DMS79 treated with DMSO at 0.1 percent for 48 hours (cell line): Measurements from ENCODE around the gene MEPE.
A peak's percentile ranks its signal among the peaks of the same experiment; 100 is the strongest.

Experiments
- DNase-seq: peaks from one replicate; lab custom pipeline; 2025; lab: John Stamatoyannopoulos, UW

MEPE gene

DNA sequence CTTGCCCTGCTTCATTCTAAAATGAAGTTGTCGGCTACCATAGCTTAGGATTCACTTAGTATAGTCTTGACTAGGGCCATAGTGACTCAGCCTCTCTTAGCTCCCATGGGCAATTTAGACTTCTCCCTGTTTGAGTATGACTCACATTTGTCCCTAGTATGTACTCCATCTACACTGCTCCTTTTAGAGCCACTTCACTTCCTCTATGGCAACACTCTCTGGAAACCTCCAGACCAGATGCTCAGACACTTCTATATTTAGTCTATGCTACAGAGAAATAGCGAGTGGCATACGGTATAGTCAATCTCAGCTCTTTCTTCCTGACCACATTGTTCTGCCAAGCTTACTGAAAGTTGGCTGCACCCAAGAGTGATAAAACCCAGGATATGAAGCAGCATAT is 11.2 kb downstream of the MEPE start:
- DNase-seq, result no peak

DNA sequence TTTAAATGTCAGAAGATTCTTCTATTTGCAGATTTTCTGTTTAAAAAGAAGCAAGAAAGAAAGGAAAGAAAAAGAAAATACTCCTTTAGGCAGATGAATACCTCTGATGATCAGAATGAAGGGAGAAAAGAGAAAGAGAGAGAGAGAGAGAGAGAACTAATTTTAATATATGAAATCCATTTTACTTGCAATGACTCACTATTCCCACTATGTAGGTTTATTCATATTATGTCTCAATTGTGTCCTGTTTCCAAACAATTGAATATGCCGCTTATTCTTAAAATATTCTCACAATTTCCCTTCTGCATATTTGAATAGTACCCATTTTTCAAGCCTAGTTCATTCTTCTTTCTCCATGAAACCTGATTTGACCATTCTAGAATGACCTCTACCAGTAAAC is 11.7 kb downstream of the MEPE start:
- DNase-seq, result no peak

DNA sequence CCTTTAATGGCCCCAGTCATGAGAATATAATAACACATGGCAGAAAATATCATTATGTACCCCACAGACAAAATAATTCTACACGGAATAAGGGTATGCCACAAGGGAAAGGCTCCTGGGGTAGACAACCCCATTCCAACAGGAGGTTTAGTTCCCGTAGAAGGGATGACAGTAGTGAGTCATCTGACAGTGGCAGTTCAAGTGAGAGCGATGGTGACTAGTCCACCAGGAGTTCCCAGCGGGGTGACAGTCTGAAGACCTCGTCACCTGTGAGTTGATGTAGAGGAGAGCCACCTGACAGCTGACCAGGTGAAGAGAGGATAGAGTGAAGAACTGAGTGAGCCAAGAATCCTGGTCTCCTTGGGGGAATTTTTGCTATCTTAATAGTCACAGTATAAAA is 13.5 kb downstream of the MEPE start:
- no peak for DNase-seq

GRCh38 chr4:87848622-87849351 is 16.0 kb downstream of the MEPE start:
- DNase-seq, result peak; percentile 43

DNA sequence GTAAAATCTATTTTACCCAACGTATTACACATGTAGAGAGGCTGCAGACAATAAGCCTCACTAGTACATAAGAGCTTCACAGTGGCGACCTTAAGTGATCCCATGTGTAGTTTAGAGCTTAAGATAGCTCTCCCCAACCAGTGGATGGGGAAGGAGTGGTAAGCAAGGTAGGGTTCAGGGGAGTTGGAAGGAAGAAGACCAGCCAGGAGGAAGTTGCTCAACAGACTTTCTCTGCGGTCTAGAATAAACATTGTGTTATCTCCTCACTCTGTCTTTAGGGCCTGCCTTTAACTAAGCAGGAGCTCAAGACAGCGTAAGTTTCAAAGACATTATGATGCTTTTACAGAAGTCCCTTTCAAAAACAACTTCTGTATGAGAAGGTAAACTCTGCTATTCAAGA is 16.8 kb downstream of the MEPE start:
- DNase-seq, result no peak

- DNase-seq, result no peak
Observed at GRCh38 chr4:87851332-87851731, 18.6 kb downstream of the MEPE start.

DNA sequence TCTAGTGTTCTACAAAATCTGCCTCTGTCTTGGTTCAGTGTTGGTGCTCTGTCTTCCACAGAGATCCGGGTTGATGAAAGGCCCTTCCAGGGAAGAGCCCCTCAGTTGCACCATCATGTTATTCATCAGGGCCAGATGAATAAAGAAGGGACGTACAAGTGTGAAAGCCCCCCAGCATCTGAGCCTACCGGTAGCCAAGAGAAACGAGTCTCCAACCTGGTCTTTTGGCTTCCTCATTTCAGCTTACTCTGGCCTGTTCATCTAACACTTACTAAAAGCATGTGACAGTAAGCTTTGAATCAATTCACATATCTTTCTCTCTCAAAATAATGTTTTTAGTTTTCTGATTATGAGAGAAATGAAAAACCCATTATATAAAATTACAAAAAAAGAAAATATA is 19.2 kb downstream of the MEPE start:
- no peak for DNase-seq

GRCh38 chr4:87853108-87853507 is 20.3 kb downstream of the MEPE start:
- DNase-seq, result peak; percentile 6

GRCh38 chr4:87853891-87854290 is 21.1 kb downstream of the MEPE start:
- no peak for DNase-seq

GRCh38 chr4:87855559-87855958 is 22.8 kb downstream of the MEPE start:
- no peak for DNase-seq

DNA sequence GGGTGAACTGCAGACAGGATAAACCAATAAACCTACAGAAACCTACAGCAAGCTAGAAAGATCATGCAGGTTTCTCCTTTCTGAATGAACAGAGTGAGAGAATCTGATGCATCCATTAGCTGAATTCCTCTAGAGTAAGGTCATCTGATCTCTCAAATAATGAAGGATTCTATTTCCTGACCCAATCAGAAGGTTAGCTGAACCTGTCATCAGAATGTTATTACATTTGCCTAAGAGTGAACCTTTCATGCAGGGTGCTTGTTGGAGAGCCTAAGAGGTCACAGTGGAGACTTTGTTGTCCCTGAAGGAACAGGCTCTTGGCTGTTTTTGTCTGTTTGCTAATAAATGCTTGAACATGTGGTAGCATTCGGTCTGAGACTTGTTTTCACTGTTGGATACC is 24.0 kb downstream of the MEPE start:
- DNase-seq, result no peak

- no peak for DNase-seq
Observed at GRCh38 chr4:87857789-87858188, 25.0 kb downstream of the MEPE start.

DNA sequence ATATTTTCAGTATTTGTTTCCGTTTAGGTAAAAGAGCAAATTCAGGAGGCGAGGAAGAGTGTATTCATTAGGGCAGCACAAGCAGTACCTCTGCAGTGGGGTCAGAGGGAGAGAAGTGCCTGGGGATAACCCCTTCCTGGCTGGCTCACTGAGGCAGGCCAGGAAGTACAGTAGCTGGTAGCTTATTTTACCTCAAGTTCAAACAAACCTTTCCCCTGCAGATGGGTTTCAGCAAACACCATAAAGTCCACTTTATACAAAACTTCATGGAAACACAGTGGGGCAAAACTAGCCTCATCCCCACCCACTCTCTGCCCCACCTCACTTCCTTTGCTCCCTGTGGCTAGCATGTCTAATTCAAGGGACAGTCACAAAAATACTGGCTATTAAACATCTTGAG is 29.5 kb downstream of the MEPE start:
- no peak for DNase-seq

DNA sequence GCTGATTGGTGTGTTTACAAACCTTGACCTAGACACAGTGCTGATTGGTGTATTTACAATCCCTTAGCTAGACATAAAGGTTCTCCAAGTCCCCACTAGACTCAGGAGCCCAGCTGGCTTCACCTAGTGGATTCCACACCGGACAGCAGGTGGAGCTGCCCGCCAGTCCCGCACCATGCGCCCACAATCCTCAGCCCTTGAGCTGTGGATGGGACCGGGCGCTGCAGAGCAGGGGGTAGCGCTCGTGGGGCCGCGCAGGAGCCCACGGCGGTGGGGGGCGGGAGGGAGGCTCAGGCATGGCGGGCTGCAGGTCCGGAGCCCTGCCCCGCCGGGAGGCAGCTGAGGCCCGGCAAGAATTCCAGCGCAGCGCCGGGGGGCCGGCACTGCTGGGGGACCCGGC is 30.7 kb downstream of the MEPE start:
- no peak for DNase-seq

DNA sequence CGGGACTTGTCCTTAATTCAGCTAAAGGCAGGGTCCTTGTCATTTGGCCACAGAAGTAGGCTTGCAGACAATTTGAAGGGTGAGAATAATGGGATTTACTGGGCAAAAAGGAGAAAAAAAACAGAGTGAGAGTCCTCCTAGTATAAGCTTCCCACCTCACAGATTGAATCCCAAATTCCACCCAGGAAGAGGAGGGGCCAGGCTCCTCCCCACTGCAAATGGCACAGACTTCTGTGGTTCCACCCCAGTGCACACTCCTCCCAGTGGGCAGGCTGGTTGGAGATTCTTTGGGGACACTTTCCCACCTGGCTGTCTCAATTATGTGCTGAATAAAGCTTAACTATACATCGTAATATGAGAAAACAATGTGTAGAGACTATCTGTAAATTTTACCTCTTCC is 31.6 kb downstream of the MEPE start:
- no peak for DNase-seq

GRCh38 chr4:87865288-87865687 is 32.5 kb downstream of the MEPE start:
- DNase-seq, result no peak

GRCh38 chr4:87865960-87866598 is 33.3 kb downstream of the MEPE start:
- DNase-seq, result no peak

DNA sequence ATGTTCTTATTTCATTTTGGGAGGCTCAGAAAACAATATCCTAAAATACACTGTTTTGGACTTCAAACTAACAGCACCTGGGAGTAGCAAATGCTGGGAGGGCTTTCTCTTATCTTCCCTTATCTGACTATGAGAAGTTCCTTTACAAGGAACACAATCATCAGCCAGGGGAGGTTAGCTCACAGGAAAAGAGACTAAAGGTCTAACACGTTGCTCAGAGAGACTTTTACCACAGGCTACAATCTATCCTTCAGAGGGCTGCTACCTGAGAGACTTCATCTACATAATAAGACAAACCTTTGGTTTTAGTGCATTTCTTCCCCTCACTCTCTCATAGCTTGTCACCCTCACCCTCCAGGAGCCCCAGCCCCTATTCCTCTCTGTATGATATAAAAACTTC is 35.8 kb downstream of the MEPE start:
- no peak for DNase-seq

DNA sequence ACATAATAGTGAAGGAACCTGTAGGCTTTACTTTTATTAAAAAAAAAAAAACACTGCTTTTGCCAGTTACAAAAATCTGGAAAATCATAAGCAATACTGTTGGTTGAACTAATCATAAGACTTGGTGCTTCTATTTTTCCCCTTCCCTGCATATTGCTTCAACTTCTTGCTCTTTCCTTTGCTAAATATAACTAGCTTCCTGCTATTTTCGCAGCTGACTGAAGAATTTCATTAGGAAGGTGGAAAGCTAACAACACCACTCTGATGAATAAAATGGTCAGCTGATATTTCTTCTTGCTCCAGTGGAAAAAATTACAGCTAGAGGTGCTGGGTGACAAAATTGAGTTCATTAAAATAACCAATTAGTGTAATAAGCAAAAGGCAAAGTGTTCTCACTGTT is 39.3 kb downstream of the MEPE start:
- no peak for DNase-seq

- no peak for DNase-seq
Observed at GRCh38 chr4:87875191-87875590, 42.4 kb downstream of the MEPE start.

GRCh38 chr4:87880106-87880505 is 47.3 kb downstream of the MEPE start:
- no peak for DNase-seq

DNA sequence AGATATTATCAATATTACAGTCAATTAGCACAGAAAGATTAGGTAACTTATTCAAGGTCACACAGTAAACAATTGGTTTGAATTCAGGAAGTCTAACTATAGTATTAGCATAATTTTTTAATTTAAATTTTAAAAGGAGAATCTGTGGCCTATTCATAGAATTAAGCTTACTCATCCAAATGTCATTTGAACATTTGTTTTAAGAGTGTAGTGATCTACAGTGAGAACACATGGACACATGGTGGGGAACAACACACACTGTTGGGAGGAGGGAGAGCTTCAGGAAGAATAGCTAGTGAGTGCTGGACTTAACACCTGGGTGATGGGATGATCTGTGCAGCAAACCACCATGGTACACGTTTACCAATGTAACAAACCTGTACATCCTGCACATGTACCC is 48.3 kb downstream of the MEPE start:
- no peak for DNase-seq

GRCh38 chr4:87882321-87882720 is 49.6 kb downstream of the MEPE start:
- DNase-seq, result no peak

GRCh38 chr4:87882861-87883260 is 50.1 kb downstream of the MEPE start:
- DNase-seq, result no peak
